Measurements from ENCODE around the gene SS18.

Gene SS18

DNA sequence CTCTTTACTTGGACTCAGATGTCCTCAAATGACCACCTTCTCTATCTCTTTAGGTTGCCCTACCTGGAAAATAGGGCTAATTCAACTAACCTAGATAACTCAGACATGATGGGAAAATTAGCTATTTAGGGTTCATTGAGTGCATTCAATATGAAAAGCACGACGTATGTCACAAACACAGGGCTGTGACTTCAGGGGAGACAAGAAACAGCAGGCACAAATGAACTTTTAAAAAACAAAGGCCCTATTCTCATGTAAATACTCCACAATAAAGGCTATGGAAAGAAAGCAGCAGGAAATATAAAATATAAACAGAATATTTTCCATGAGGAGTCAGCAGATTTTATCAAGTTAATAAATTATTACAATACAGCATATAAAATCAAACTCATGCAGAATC lies 97.8 kb downstream of the SS18 start:
- DNase-seq, result no peak

DNA sequence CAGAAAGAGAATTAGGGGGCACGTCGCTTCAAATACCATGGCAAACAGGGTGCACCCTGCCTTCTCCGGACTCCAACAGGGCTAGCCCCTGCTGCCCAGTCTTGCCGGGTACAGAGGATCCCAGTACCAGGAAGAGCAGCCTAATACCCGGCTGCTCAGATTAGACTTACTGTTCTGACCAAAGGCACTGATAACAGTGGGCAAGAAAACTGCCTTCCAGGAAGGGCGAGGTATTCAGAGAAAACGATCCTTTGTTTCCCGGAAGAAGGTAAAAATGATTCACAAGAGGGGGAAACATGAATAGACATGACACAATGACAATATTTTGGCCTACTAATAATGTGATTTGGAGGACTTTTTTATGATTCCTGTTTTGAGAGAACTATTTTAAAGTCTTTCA lies 99.9 kb downstream of the SS18 start:
- no peak for DNase-seq

DNA sequence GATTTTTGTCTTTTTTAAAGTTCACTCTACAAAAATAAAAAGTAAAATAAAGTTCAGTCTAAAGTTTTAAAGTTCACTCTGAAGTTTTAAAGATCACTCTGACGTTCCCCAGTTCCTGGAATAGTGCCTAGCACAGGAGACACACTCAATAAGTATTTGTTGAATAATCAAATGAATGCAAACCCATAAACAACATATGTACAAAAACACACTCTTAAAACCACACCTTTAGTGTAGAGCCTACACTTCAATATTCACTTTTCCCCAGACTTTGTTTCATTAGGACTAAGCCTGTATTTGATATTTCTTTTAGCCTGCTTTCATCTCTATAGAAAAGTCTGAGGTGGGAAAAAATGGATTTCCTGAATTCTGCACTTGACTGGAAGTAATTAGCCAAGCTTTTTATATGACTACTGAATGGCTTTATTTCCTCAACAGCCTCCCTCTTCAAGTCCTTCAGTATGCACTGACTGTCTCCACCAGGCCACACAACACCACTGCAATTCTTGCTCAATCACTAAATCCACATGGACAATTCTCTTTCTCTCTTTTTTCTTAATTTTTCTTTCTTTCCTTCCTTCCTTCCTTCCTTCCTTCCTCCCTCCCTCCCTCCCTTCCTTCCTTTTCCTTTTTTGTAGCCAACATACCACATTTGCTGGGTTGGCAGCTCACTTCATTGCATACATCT lies 104.6 kb downstream of the SS18 start:
- no peak for DNase-seq

DNA sequence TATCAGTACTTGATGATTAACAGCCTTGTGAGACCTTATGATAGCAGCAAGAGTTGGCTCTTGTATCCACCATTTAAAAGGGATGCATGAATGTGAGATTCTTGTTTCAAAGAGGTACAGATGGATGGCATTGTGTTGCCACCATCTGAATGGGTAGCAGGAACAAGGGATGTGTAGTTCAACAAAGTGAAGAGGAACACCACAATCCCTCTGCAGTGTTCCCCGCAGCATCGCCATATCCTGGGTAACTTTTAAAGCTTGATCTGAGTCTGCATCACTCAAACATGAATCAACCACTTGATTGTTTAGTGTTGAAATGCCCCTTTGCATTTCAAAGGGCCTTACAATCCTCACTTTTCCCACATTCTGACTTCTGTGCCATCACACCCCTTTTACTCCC lies 106.7 kb downstream of the SS18 start:
- no peak for DNase-seq

DNA sequence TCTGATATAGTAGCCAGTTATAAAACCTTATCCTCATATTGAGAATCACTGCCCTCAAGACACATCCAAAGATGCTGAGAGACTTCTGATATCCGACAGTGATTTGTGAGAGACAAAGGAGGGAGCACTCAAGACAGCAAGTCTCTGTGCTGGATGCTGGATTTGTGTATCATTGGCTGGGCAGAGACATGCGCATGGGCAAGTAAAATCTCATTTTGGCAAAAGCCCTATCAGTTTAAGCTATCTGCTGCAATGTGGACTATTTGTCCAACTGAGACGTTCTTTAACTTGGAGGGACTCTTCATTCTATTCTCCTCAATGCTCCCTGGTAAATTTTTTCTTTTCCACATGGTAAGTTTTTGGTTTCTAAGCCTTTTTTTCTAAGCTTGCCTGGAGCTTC lies 107.5 kb downstream of the SS18 start:
- DNase-seq, result no peak

DNA sequence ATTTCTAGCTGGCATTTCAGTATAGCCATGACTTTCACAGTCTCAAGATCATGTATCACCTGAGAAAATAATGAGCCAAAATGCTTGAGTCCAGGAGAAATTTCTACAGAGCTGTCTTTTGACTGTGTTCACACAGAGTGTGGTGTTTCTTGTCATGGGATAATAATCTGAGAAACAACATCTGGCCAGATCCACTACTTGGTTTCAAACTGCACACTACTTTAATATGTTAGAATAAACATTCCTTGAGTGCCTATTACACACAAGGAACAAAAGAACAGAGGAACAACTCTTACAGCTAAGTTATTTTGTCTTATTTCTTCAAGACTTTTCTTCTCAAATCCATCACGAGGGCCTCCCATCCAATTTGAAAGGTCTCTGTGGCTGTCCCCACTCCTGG lies 108.3 kb downstream of the SS18 start:
- no peak for DNase-seq

DNA sequence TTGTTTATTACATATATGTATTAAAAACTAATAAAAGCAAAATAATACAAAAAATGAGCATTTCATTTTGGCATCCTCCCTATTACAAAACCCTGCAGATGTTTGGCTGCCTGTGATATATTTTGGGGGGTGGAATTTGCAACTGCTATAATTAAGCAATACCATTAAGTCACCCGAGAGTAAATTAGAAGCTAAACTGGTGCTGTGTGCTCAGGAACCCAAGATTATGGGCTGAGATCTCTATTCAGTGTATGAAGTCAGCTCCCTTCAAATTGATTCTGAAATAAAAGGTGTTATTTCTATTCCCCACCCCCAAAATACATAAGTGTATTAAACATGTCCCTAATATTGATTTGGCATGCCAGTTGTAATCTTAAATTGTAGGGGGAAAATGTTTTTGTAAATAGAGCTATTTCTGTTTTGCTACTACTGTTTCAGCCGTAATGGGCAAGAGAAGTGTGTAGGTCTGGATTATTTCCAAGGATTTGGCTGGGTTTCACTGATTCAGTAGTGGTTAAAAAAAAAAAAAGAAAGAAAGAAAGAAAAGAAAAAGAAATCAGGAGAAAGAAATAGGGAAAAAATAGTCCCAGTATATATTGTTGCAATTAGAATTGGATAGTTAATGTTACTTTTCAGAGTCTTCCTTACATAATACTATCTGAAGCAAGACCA lies 110.9 kb downstream of the SS18 start:
- no peak for DNase-seq

DNA sequence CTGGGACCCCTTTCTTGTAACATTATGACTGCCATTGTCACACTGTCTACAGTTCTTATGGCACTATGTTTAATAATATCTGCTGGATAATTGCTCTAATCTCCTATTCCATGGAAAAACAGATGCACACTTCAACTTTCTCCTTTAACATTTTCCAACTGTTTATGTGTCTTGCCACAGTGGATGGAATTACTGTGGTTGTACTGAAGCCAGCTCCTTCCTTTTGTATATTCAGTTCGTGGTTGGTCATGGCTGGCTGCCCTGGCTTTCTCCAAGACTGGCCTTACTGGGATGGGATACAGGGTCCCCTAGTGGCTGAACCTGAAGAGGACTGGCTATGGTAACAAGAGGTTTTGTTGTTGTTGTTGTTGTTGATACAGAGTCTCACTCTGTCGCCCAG lies 113.9 kb downstream of the SS18 start:
- no peak for DNase-seq

DNA sequence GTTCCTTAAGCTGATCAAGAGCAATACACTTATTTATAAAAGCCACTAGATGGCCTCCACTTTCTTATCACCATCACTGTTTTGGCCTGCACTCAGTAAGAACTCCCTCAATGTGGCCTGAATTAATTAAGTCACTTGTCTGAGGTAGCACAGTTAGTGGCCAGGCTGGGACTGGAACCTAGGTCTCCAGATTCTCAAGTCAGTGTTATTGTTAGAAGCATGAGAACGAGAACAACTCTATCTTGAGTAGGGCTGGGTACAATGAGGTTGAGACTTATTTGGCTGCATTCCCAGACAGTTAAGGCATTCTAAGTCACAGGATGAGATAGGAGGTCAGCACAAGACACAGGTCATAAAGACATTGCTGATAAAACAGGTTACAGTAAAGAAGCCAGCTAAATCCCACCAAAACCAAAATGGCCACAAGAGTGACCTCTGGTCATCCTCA lies 115.8 kb downstream of the SS18 start:
- DNase-seq, result no peak
